ENCODE measurements around the gene METTL5. TPM values are rescaled to one million over a fixed set of nuclear protein-coding genes. Genes with fewer than 3 reads are reported as not detected.

The METTL5 gene
- total RNA-seq, 6 experiments from 2014 or later: 56.8 to 77.7 (median 65.7) TPM

DNA sequence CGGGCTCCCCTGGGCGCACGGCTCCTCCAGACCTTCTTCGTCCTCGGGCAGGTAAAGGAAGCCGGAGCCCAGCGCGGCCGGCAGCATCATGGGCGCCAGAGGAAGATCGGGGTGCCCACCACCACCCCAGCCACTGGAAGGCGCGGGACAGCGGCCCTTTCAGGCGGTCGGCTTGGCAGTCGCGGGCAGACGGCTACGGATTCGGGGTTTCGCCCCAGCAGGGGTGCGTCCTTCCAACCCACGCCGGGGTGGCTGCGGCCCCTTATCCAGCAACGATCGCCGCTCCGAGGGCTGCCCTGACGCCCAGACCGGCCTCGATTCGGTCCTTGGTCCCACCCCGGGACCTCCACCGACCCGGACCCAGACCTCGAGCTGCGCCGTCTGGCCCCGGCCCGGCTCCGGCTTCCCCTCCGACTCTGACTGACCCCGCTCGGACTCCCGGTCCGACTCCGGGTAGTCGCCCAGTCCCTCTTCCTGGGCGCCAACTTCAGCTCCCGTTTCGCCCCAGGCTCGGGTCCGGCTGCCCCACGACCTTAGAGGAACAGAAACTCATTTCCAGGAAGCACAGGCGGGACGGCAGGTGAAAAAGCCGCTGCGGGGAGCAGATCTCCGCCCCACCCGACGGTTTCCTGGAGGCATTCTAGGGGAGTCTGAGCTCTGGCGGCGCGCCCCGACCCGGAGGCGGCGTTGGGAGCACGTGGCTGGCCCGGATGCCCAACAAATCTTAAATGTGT, 56.3 kb downstream of the METTL5 start:
- Mint-ChIP-seq H3K27me3 (ENCODE audit: insufficient read depth) (peaks cover 4% of the 10 kb centered on the region; the same call in 1 of the 2 replicates), H3K9me3 (no peaks in the 10 kb centered on the region), H3K36me3 (ENCODE audit: low read depth) (no peaks in the 10 kb centered on the region), H3K27ac (no peak overlapping the region), H3K4me1 (ENCODE audit: low read depth) (no peaks in the 10 kb centered on the region), H3K4me3 (no peak overlapping the region; the same call in 1 of the 2 replicates)
- DNase-seq: no peak
- TF ChIP-seq, protein P1, sequence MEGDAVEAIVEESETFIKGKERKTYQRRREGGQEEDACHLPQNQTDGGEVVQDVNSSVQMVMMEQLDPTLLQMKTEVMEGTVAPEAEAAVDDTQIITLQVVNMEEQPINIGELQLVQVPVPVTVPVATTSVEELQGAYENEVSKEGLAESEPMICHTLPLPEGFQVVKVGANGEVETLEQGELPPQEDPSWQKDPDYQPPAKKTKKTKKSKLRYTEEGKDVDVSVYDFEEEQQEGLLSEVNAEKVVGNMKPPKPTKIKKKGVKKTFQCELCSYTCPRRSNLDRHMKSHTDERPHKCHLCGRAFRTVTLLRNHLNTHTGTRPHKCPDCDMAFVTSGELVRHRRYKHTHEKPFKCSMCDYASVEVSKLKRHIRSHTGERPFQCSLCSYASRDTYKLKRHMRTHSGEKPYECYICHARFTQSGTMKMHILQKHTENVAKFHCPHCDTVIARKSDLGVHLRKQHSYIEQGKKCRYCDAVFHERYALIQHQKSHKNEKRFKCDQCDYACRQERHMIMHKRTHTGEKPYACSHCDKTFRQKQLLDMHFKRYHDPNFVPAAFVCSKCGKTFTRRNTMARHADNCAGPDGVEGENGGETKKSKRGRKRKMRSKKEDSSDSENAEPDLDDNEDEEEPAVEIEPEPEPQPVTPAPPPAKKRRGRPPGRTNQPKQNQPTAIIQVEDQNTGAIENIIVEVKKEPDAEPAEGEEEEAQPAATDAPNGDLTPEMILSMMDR (IDR thresholded peaks at IDR 0.05): no peak

DNA sequence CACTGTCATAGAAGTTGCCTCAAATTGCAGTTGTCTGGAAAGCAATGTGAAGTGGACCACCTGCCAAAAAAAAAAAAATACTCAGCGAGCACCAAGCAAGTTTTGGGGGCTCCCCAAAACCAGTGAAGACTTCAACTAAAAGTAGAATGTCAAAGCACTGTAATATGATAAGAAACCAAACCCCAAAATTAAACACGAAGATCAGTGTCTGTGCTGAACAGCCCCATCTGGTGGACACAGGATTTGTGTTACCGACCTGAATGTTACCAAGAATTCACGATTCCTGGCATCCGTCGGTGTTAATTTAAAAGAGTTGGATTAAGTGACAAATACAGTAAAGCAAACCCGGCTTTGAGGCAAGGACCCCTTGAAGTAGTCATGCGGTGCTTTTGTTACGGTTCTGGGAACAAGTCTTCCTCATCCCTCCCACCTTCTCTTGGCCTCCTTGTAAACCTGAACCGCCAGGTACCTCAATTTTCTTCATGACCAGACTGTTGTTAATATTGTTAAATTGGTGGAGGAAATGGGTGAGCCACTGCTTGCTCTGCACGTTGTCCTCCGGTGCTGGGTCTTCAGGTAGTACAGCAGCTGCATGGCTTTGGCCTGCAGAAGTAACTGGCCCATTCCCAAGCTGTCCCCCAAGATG, 57.3 kb downstream of the METTL5 start:
- no peak overlapping the region for H3K4me3 Mint-ChIP-seq
- no peaks in the 10 kb centered on the region for H3K9me3 Mint-ChIP-seq
- TF ChIP-seq, protein P1 (IDR thresholded peaks at IDR 0.05): peak; percentile 90
- H3K36me3 Mint-ChIP-seq (ENCODE audit: low read depth): no peaks in the 10 kb centered on the region
- DNase-seq: peak; percentile 44
- H3K27ac Mint-ChIP-seq: no peak overlapping the region
- peaks cover 4% of the 10 kb centered on the region; the same call in 1 of the 2 replicates for H3K27me3 Mint-ChIP-seq (ENCODE audit: insufficient read depth)
- no peaks in the 10 kb centered on the region for H3K4me1 Mint-ChIP-seq (ENCODE audit: low read depth)

DNA sequence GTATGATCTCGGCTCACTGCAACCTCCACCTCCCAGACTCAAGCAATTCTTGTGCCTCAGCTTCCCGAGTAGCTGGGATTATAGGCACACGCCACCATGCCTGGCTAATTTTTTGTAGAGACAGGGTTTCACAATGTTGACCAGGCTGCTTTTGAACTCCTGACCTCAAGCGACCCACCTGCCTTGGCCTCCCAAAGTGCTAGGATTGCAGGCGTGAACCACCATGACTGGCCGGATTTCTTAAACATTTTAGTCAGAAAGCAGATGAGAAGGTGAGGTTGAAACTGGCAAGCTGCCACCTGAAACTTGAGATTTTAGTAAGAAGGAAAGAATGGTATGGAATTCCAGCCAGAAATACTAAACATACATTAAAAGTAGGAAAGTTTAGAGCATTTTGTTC, 59.2 kb downstream of the METTL5 start:
- Mint-ChIP-seq H3K27me3 (ENCODE audit: insufficient read depth) (peaks cover 4% of the 10 kb centered on the region; the same call in 1 of the 2 replicates), H3K9me3 (no peaks in the 10 kb centered on the region), H3K4me3 (no peak overlapping the region), H3K36me3 (ENCODE audit: low read depth) (no peaks in the 10 kb centered on the region), H3K27ac (no peak overlapping the region), H3K4me1 (ENCODE audit: low read depth) (no peaks in the 10 kb centered on the region)
- no peak for DNase-seq
- TF ChIP-seq, protein P1 (IDR thresholded peaks at IDR 0.05): no peak

DNA sequence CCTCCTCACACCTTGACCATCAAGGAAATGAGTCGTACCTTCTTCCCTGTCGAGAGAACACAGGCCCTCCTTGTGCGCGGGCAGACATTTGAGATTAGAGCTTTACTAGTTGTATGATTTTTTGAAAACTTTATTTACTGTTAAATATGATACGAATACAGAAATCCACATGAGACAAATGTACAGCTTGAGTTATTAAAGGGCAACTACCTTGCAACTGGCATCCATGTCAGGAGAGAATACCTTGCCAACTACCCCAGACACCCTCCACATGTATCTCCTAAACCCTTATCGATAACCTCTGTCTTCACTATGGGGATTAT, 62.8 kb downstream of the METTL5 start:
- DNase-seq: no peak
- Mint-ChIP-seq H3K27ac (no peak overlapping the region), H3K4me1 (ENCODE audit: low read depth) (no peaks in the 10 kb centered on the region), H3K9me3 (no peaks in the 10 kb centered on the region), H3K36me3 (ENCODE audit: low read depth) (no peaks in the 10 kb centered on the region), H3K4me3 (no peak overlapping the region), H3K27me3 (ENCODE audit: insufficient read depth) (no peaks in the 10 kb centered on the region; the same call in 1 of the 2 replicates)
- TF ChIP-seq, protein P1 (IDR thresholded peaks at IDR 0.05): no peak

Other genes with a start within 250 kb of the METTL5 start
- gene PPIG, start 240.6 kb downstream of the METTL5 start, total RNA-seq (2021; fragmentation: NEBNext Ultra II Directional; extraction: Animal tissue kit (Norgen Biotek cat#: 25700)): 10 to 100 TPM; 36.5 to 40.3 (median 38.3) TPM
- under 1 TPM in 4 of 6 experiments, not detected in 2; 0.10 to 0.19 (median 0.13) TPM for gene CFAP210, start 130.5 kb downstream of the METTL5 start, total RNA-seq (2021; fragmentation: NEBNext Ultra II Directional; extraction: Animal tissue kit (Norgen Biotek cat#: 25700))
- gene PHOSPHO2, start 130.4 kb downstream of the METTL5 start, total RNA-seq (2021; fragmentation: NEBNext Ultra II Directional; extraction: Animal tissue kit (Norgen Biotek cat#: 25700)): 1 to 10 TPM; 1.6 to 2.6 (median 2.0) TPM
- 1 to 10 TPM in 4 of 6 experiments, under 1 TPM in 2; 0.79 to 2.5 (median 1.3) TPM for gene KLHL23, start 91.1 kb downstream of the METTL5 start, total RNA-seq (2021; fragmentation: NEBNext Ultra II Directional; extraction: Animal tissue kit (Norgen Biotek cat#: 25700))
- 100 to 1,000 TPM; 141 to 176 (median 160) TPM for gene SSB, start 26.0 kb downstream of the METTL5 start, total RNA-seq (2021; fragmentation: NEBNext Ultra II Directional; extraction: Animal tissue kit (Norgen Biotek cat#: 25700))
- 10 to 100 TPM; 30.1 to 46.3 (median 40.5) TPM for gene UBR3, start 2.5 kb upstream of the METTL5 start, total RNA-seq (2021; fragmentation: NEBNext Ultra II Directional; extraction: Animal tissue kit (Norgen Biotek cat#: 25700))

Data from HFFc6 (cell line).